Uterus (tissue), 4 donors: Measurements from ENCODE around the gene TRIOBP. TPM values are rescaled to one million over a fixed set of nuclear protein-coding genes. Genes with fewer than 3 reads are reported as not detected.

Experiments used
- DNase-seq, 2 donors: peaks; one replicate each; pipeline ENCODE4 v3.0.0-alpha.2; 2019 to 2020
- H3K27ac ChIP-seq, 2 donors: fragments of 200-600 bp; sonication (generic); 1 replicate in 1 of 2; 2 replicates in 1 of 2; pipeline ENCODE4 v1.5.1; 2016 to 2018
- H3K27me3 ChIP-seq, 2 donors: fragments of 200-600 bp; sonication (generic); one replicate each; pipeline ENCODE4 v1.5.1; 2018 to 2019; ENCODE audit warnings: control low read depth in 1 of 2
- H3K36me3 ChIP-seq, 2 donors: fragments of 200-600 bp; sonication (generic); one replicate each; pipeline ENCODE4 v1.5.1; 2019; ENCODE audit warnings: control low read depth in 1 of 2
- H3K4me1 ChIP-seq, 2 donors: fragments of 200-600 bp; sonication (generic); one replicate each; pipeline ENCODE4 v1.5.1; 2018 to 2019; ENCODE audit warnings: control low read depth in 1 of 2
- H3K4me3 ChIP-seq, 2 donors: fragments of 200-600 bp; sonication (generic); 1 replicate in 1 of 2; 2 replicates in 1 of 2; pipeline ENCODE4 v1.5.1; 2018 to 2019; ENCODE audit warnings: mild to moderate bottlenecking in 1 of 2
- H3K9me3 ChIP-seq, 2 donors: fragments of 200-600 bp; sonication (generic); one replicate each; pipeline ENCODE4 v1.5.1; 2019; ENCODE audit warnings: control low read depth in 1 of 2
- CTCF ChIP-seq, 4 experiments: fragments of 200-600 bp in 2 of 4; fragments of 450-650 bp in 2 of 4; sonication (generic) in 2 of 4; IDR thresholded peaks; one replicate each; pipeline ENCODE4 v1.5.1; 2016 to 2019; ENCODE audit warnings: antibody characterized with exemption in 4 of 4, mild to moderate bottlenecking in 2 of 4, moderate library complexity in 1 of 4
- POLR2A ChIP-seq, 2 donors: fragments of 450-650 bp; IDR thresholded peaks; one replicate each; pipeline ENCODE4 v1.6.1; 2016; ENCODE audit warnings: antibody characterized with exemption in 2 of 2, mild to moderate bottlenecking in 1 of 2, moderate library complexity in 1 of 2
- intact Hi-C: fragments of 100-400 bp; cut with DNase I; formaldehyde crosslinking; loops from one replicate; pipeline ENCODE4 v1.15.1; 2023; ENCODE audit warnings: low total_unique reads
- total RNA-seq, 4 donors: library from RNA; depleted of rRNA in 3 of 4; stranded (reverse); fragments of >200 nt in 3 of 4; gene quantifications; one replicate each; pipeline versions ENCODE4 v1.1.0 to v1.2.4, GENCODE V29; 2014 to 2023
- donor health status: DM: yes; HTN: yes; CAD: no.

Gene TRIOBP
- total RNA-seq, 4 donors from 2014 or later = 56.2 to 177 (median 127) TPM

GRCh38 chr22:37674951-37675929 is 21.6 kb upstream of the TRIOBP start, which contains the start of gene LGALS1:
LGALS1 (plus strand) TSS chr22:37675636; CDS start chr22:37675703, 67 bp downstream.
- H3K27me3 ChIP-seq = no peaks in the 10 kb centered on the region
- H3K36me3 ChIP-seq = no peaks in the 10 kb centered on the region
- intact Hi-C loops = no loop called here
- peaks cover 3 to 18% of the 10 kb centered on the region in 2 donors for H3K4me1 ChIP-seq
- H3K27ac ChIP-seq = peak within 1 kb of the TSS; percentile 93 to 99
- no peaks in the 10 kb centered on the region for H3K9me3 ChIP-seq
- peak; percentile 100 for DNase-seq
- peak; percentile 16 to 54 (median 39) for TF ChIP-seq CTCF (IDR thresholded peaks at IDR 0.05)
- TF ChIP-seq POLR2A (IDR thresholded peaks at IDR 0.05) = peak; percentile 47 to 74
- peak within 1 kb of the TSS; percentile 68 to 78 for H3K4me3 ChIP-seq

DNA sequence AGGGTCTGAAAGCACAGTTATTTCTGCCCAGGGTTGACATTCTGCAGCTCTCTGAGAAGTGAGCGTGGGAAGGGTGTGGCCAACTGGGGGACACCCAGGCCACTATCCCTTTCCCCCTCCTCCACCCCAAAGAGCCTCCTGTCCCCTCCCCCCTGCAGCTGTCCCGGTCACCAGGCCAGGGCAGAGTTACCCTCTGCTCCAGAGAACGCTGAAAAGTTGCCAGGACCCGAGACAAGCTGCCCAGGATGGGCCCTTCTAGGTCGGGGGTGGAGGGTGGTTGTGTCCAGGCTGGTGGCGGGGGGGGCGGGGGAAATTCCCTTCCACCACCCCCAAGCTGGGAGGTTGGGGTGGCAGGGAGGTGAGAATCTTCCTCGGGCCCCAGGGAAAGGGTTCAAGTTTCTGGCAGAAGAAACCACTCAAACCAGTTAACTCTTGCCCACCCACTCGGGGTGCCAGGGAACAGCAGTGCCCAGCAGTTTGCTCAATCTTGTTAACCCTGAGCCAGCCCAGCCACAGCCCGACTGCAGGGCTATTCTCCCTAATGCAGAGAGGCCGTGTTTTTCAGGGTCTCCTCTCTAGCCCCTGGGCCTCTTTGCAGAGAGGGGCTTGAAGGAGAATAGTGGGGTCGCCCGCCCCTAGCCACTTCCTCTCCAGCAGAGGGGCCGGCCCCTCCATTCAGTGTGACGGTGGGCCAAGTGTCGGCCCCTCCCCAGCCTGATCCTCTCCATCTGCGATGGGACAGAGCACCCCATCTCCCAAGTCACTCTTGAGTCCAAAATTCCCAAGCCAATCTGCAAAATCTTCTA is 20.7 kb upstream of the TRIOBP start:
- H3K4me3 ChIP-seq = peak overlapping the region; percentile 68 to 78
- intact Hi-C loops = no loop called here
- H3K27ac ChIP-seq = peak overlapping the region; percentile 93 to 99
- H3K27me3 ChIP-seq = no peaks in the 10 kb centered on the region
- peak; percentile 55 to 69 for DNase-seq
- peaks cover 3 to 18% of the 10 kb centered on the region in 2 donors for H3K4me1 ChIP-seq
- TF ChIP-seq CTCF (IDR thresholded peaks at IDR 0.05) (no peak), POLR2A (IDR thresholded peaks at IDR 0.05) (no peak)
- no peaks in the 10 kb centered on the region for H3K36me3 ChIP-seq
- no peaks in the 10 kb centered on the region for H3K9me3 ChIP-seq

- Histone ChIP-seq H3K27ac (peak overlapping the region; percentile 93 to 99), H3K9me3 (no peaks in the 10 kb centered on the region), H3K27me3 (no peaks in the 10 kb centered on the region), H3K36me3 (no peaks in the 10 kb centered on the region), H3K4me3 (peak overlapping the region; percentile 68 to 78), H3K4me1 (peaks cover 3 to 24% of the 10 kb centered on the region in 2 donors)
- TF ChIP-seq POLR2A (IDR thresholded peaks at IDR 0.05) (peak in 1 of 2 donors; percentile 68), CTCF (IDR thresholded peaks at IDR 0.05) (no peak)
- DNase-seq = peak; percentile 96 to 98
- intact Hi-C loops = no loop called here
Observed at GRCh38 chr22:37676736-37677492, 19.9 kb upstream of the TRIOBP start.

DNA sequence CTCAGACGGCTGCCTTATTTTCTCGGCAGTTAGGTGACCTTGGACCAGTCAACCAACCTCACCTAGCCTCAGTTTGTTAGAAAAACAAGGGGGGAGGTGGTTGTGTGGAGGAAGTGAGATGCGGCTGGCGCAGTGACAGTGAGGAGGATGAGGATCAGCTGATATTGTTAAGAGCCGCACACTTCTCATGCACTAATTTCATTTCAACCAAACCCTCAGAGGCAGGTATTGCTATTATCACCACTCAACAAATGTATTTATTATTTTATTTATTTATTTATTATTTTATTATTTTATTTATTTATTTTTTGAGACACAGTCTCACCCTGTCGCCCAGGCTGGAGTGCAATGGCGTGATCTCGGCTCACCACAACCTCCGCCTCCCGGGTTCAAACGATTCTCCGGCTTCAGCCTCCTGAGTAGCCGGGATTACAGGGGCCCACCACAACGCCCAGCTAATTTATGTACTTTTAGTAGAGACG is 19.3 kb upstream of the TRIOBP start:
- intact Hi-C loops = no loop called here
- peaks cover 3 to 24% of the 10 kb centered on the region in 2 donors for H3K4me1 ChIP-seq
- H3K4me3 ChIP-seq = peak overlapping the region; percentile 68 to 78
- no peaks in the 10 kb centered on the region for H3K36me3 ChIP-seq
- peak overlapping the region; percentile 93 to 99 for H3K27ac ChIP-seq
- no peak for TF ChIP-seq POLR2A (IDR thresholded peaks at IDR 0.05)
- TF ChIP-seq CTCF (IDR thresholded peaks at IDR 0.05) = no peak
- no peaks in the 10 kb centered on the region for H3K27me3 ChIP-seq
- no peaks in the 10 kb centered on the region for H3K9me3 ChIP-seq
- DNase-seq = no peak
